Measurements from ENCODE around the gene HOXD12. TPM values are rescaled to one million over a fixed set of nuclear protein-coding genes. Genes with fewer than 3 reads are reported as not detected.

The HOXD12 gene
- total and polyA plus RNA-seq, 4 donors, result not detected

DNA sequence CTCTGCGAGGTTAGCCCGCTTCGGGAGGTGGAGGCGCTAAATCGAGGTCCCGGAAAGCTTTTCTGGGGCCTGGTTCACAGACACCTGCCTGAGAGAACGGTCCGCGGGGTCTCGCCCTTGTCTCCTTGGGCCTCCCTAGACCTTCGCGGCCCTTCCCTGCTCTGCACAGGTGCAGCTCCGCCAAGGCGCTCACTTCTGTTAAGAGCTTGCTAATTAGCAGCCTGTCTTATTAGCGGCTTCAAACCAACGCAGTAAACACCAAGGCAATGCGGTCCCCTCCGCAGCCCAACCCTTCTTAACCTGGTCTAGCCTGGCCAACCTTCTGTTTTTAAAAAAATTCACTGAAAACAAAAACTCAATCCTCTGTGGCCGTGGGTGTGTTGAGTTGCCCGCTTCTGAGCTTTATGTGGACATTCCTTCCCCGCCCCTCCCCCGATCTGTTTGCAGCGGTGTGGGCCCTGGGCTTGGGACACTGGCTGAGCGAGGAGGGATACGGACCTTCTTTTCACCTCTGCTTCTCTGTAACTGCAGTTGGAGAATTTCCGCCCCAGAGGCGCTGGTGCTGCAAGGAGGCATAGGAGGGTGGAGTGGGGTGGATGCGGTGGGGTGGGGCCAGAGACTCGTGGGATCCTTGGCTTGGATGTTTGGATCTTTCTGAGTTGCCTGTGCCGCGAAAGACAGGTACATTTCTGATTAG, 48.4 kb downstream of the HOXD12 start:
- Histone ChIP-seq H3K27me3 (ENCODE audit: control insufficient read depth in 3 of 3, insufficient read depth in 3 of 3, low read length in 2 of 3) (peaks cover 29 to 95% (median 89%) of the 10 kb centered on the region in 3 donors), H3K4me3 (no peak overlapping the region), H3K9me3 (ENCODE audit: control insufficient read depth in 4 of 4, insufficient read depth in 3 of 4, low read length in 3 of 4) (peaks cover 0 to 10% (median 0%) of the 10 kb centered on the region in 4 donors), H3K36me3 (ENCODE audit: control insufficient read depth in 4 of 4, insufficient read depth in 4 of 4, low read length in 4 of 4) (no peaks in the 10 kb centered on the region), H3K27ac (ENCODE audit: low read depth in 1 of 2, low read length in 1 of 2) (no peak overlapping the region), H3K4me1 (ENCODE audit: control insufficient read depth in 5 of 5, insufficient read depth in 5 of 5, low read length in 5 of 5) (peaks cover 0 to 7% (median 0%) of the 10 kb centered on the region in 5 donors), H3K9ac (ENCODE audit: insufficient read depth in 1 of 2, low read length in 2 of 2) (no peak overlapping the region)
- DNase-seq (peak in 1 of 3 donors; percentile 10), ATAC-seq (ENCODE audit: insufficient read depth, low FRiP score) (no peak)
- TF ChIP-seq, protein P1, sequence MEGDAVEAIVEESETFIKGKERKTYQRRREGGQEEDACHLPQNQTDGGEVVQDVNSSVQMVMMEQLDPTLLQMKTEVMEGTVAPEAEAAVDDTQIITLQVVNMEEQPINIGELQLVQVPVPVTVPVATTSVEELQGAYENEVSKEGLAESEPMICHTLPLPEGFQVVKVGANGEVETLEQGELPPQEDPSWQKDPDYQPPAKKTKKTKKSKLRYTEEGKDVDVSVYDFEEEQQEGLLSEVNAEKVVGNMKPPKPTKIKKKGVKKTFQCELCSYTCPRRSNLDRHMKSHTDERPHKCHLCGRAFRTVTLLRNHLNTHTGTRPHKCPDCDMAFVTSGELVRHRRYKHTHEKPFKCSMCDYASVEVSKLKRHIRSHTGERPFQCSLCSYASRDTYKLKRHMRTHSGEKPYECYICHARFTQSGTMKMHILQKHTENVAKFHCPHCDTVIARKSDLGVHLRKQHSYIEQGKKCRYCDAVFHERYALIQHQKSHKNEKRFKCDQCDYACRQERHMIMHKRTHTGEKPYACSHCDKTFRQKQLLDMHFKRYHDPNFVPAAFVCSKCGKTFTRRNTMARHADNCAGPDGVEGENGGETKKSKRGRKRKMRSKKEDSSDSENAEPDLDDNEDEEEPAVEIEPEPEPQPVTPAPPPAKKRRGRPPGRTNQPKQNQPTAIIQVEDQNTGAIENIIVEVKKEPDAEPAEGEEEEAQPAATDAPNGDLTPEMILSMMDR (IDR thresholded peaks at IDR 0.05; ENCODE audit: control extremely low read depth, extremely low read depth), result no peak
- WGBS, 2 donors, result 10 to 14% methylated on average over 27 to 31 of the region's 31 CpGs

DNA sequence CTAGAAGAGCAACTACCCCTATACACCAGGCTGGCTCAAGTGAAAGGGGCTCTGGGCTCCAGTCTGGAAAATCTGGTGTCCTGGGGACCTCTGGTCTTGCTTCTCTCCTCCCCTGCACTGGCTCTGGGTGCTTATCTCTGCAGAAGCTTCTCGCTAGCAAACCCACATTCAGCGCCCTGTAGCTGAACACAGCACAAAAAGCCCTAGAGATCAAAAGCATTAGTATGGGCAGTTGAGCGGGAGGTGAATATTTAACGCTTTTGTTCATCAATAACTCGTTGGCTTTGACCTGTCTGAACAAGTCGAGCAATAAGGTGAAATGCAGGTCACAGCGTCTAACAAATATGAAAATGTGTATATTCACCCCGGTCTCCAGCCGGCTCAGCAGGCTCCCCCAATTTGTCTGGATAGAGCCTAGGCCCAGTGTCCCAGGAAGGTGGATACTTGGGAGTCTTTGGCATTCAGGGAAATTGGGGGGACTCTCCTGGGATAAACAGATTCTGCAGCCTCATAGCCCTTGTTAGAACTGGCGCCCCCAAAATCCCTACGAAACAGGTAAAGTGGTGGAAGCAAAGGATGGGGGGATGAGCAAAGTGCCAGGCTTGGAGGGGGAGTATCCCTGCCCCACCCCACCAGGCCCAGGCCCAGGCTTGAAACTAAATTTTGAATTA, 49.3 kb downstream of the HOXD12 start:
- Histone ChIP-seq H3K36me3 (ENCODE audit: control insufficient read depth in 4 of 4, insufficient read depth in 4 of 4, low read length in 4 of 4) (no peaks in the 10 kb centered on the region), H3K4me3 (no peak overlapping the region), H3K4me1 (ENCODE audit: control insufficient read depth in 5 of 5, insufficient read depth in 5 of 5, low read length in 5 of 5) (peaks cover 0 to 7% (median 0%) of the 10 kb centered on the region in 5 donors), H3K9ac (ENCODE audit: insufficient read depth in 1 of 2, low read length in 2 of 2) (no peak overlapping the region), H3K27ac (ENCODE audit: low read depth in 1 of 2, low read length in 1 of 2) (no peak overlapping the region), H3K9me3 (ENCODE audit: control insufficient read depth in 4 of 4, insufficient read depth in 3 of 4, low read length in 3 of 4) (peaks cover 0 to 10% (median 0%) of the 10 kb centered on the region in 4 donors), H3K27me3 (ENCODE audit: control insufficient read depth in 3 of 3, insufficient read depth in 3 of 3, low read length in 2 of 3) (peaks cover 32 to 95% (median 89%) of the 10 kb centered on the region in 3 donors)
- TF ChIP-seq, protein P1 (IDR thresholded peaks at IDR 0.05; ENCODE audit: control extremely low read depth, extremely low read depth), result no peak
- no peak for ATAC-seq (ENCODE audit: insufficient read depth, low FRiP score)
- peak in 1 of 3 donors; percentile 1 for DNase-seq
- WGBS, 2 donors, result 29% methylated on average over 11 of the region's 11 CpGs

DNA sequence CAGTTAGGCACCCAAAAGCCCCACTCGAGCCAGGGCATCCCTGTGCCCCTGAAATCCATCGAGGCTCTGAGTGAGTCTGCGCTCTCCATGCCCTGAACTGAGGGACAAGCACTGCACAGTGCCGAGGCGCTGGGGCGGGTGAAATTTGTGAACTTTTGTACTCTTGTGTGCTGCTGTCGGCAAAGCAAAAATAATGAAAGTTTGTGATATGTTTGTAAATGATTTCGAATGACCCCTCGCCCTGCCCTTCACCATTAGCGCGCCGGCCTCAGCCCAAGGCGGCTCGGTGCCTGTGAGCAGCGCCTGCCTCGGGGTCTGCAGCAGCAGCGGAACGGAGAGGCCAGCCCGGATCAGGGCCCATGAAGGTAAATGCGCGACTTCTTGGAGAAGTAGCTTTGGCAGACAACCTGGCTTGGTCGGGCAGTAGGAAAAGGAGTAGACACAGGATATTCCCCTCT, 49.9 kb downstream of the HOXD12 start:
- Histone ChIP-seq H3K27me3 (ENCODE audit: control insufficient read depth in 3 of 3, insufficient read depth in 3 of 3, low read length in 2 of 3) (peaks cover 32 to 97% (median 92%) of the 10 kb centered on the region in 3 donors), H3K4me3 (no peak overlapping the region), H3K4me1 (ENCODE audit: control insufficient read depth in 5 of 5, insufficient read depth in 5 of 5, low read length in 5 of 5) (peaks cover 0 to 7% (median 0%) of the 10 kb centered on the region in 5 donors), H3K27ac (ENCODE audit: low read depth in 1 of 2, low read length in 1 of 2) (no peak overlapping the region), H3K9ac (ENCODE audit: insufficient read depth in 1 of 2, low read length in 2 of 2) (no peak overlapping the region), H3K9me3 (ENCODE audit: control insufficient read depth in 4 of 4, insufficient read depth in 3 of 4, low read length in 3 of 4) (peaks cover 0 to 11% (median 0%) of the 10 kb centered on the region in 4 donors), H3K36me3 (ENCODE audit: control insufficient read depth in 4 of 4, insufficient read depth in 4 of 4, low read length in 4 of 4) (no peaks in the 10 kb centered on the region)
- ATAC-seq (ENCODE audit: insufficient read depth, low FRiP score), result no peak
- DNase-seq, result peak in 1 of 3 donors; percentile 8
- TF ChIP-seq, protein P1 (IDR thresholded peaks at IDR 0.05; ENCODE audit: control extremely low read depth, extremely low read depth), result no peak
- WGBS, 2 donors, result 13 to 20% methylated on average over 22 of the region's 22 CpGs

Measured in lung (tissue), 12 donors.